ENCODE results near the gene POLR3K. TPM values are rescaled to one million over a fixed set of nuclear protein-coding genes. Genes with fewer than 3 reads are reported as not detected.

The POLR3K gene
- total RNA-seq, result 8.4 and 10.2 TPM in 2 replicates

DNA sequence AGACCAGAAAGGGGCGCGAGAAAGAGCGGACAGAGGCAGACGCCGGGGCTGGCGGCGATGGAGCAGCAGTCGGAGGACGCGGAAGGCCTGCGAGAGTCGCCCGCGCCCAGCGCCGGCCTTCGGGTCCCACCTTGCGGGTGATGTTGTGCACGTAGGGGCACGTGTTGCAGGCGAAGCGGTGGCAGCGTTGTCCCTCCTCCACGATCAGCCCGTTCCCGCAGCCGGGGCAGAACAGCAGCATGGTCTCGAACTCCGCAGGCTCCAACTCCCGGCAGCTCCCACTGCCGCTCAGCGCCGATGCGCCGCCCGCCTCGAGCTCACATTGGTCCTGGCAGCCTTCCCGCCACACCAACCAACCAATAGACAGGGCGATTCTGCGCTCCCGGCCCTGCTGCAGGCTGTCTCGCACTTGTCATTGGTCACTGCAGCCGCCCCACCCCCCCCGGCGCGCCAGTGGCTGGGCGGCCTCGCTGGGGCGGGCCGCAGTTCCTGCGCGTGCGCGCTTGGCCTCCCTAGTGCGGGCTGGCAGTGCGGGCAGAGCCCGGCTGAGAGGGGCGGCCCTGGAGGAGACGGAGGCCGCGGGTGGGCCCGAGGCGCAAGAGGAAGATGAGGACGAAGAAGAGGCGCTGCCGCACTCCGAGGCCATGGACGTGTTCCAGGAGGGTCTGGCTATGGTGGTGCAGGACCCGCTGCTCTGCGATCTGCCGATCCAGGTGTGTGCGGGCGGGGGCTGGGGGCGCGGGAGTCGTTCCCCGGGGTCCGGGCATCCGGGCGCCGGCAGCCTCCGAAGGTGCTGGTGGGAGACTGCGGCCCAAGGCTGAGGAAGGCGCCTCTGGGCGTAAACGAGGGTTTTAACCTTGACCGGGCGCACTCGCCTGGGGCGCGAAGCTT, at the start of gene POLR3K, which contains the start of gene SNRNP25:
POLR3K (minus strand) TSS at position 263 of the 891 bp plus-strand sequence; CDS start at position 241, 22 bp downstream.
SNRNP25 (plus strand) TSS at position 483 of the 891 bp plus-strand sequence; CDS start at position 672, 189 bp downstream.
- peak; percentile 96 for DNase-seq (ENCODE audit: low read depth, low spot score)

- no peak for DNase-seq (ENCODE audit: low read depth, low spot score)
These were observed 48.9 kb upstream of the POLR3K start for GRCh38 chr16:102060-102855.

- no peak for DNase-seq (ENCODE audit: low read depth, low spot score)
These were observed 48.2 kb upstream of the POLR3K start for GRCh38 chr16:101586-101985.

- DNase-seq (ENCODE audit: low read depth, low spot score), result no peak
These were observed 47.6 kb upstream of the POLR3K start for GRCh38 chr16:100989-101388.

GRCh38 chr16:97822-98221, 44.4 kb upstream of the POLR3K start:
- DNase-seq (ENCODE audit: low read depth, low spot score), result no peak

DNA sequence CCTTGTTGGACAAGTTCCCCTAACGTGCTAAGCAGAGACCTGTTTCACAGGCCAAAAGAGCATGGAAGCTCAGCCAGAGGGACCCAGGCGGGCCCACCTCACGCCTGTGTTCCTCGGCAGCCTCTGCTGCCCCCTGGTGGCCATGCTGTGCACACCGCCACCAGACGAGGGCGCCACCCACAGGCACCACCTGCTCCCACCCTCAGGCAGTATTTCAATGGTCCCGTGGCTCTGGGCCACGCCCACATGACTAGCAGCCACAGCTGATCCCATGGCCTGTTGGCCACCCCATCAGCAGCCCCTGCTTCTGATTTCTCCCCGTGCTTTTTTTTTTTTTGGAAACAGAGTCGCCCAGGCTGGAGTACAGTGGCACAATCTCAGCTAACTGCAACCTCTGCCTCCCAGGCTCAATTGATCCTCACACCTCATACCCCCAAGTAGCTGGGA, 43.5 kb upstream of the POLR3K start:
- DNase-seq (ENCODE audit: low read depth, low spot score), result no peak

GRCh38 chr16:94918-95265, 41.5 kb upstream of the POLR3K start:
- no peak for DNase-seq (ENCODE audit: low read depth, low spot score)

DNA sequence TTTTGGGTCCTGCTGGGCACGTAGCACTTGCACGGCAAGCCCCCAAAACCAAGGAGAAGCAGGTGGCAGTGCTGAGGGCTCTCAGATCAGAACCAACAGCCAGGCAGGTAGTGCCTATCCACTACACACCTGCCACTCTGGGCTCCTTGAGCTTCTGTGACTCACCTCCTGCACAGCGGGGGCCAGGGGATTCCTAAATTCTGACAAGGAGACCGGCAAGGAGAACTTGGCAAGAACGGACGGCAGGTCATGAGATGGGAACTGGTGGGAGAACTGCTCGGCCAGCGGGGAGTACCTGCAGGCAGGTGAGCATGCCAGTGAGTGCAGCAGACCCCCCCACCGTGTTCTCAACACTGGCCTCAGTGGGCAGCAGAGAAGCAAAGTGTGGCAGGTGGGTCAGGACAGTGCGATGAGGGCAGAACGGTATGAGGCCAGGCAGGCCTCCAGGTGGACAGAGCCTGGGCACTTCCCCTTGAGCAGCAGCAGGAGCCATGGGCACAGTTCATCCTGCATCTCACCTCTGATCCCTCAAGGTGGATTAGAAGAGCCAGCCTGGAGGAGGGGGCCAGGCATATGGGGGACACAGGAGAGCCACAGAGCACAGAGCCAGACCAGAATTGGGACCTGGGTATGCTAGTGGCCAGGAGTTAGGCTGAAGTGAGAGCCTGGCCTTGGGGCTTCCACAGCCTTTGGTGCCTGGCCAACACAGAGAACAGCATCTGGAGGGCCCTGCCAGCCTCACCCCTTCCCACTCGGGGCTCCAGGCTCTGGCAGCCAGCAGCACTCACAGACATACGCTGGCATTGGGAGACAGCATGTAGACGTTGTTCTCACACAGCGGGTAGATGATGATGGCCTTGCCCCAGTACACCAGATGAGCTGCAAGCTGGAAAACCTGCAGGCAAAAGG, 39.3 kb upstream of the POLR3K start:
- no peak for DNase-seq (ENCODE audit: low read depth, low spot score)

GRCh38 chr16:91484-91883, 38.1 kb upstream of the POLR3K start:
- DNase-seq (ENCODE audit: low read depth, low spot score), result no peak

DNA sequence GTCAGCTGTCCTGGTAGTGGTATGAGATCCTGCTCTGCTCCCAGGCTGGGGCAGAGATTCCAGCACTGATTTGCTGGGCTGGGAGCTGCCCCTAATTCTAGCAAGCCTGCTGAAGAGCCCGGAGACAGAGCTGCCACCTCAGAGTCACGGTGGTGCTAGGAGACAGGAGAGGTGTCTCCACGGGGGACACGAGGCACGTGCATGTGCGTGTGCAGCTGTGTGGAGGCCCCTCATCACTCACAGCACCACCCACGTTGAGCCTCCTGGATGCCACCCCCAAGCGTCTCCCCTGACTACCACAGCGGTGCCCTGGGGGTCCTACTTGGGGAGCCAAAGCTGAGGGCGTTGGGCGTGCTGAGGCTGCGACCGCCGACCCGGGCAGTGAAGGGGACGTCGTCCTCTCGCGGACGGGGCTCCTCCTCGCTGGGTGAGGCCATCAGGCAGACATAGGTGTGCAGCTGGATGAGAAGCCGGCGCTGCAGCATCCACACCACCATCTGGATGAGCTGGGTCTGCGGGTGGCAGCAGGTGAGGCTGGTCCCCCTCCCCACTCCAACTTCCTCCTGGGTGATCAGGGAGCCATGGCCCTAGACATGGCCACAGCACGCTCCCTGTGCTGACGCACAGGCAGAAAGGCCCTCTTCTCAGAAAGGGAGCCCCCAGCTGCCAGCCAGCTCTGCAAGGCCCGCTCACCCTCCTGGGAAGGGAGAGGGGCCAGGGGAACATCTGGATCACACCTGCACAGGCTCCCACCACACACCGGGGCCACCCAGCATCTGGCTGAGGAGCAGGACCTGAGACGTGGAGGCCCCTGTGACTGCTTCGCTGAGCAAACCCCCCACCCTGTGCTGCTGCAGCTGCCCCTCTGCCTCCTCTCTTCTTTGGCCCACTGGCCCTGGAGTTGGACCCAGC, 36.2 kb upstream of the POLR3K start:
- no peak for DNase-seq (ENCODE audit: low read depth, low spot score)

- DNase-seq (ENCODE audit: low read depth, low spot score), result no peak
These were observed 35.2 kb upstream of the POLR3K start for GRCh38 chr16:88613-89012.

GRCh38 chr16:86483-86952, 33.1 kb upstream of the POLR3K start:
- no peak for DNase-seq (ENCODE audit: low read depth, low spot score)

GRCh38 chr16:85865-86264, 32.5 kb upstream of the POLR3K start:
- DNase-seq (ENCODE audit: low read depth, low spot score), result no peak

GRCh38 chr16:85407-85782, 32.0 kb upstream of the POLR3K start:
- DNase-seq (ENCODE audit: low read depth, low spot score), result no peak

- peak; percentile 91 for DNase-seq (ENCODE audit: low read depth, low spot score)
These were observed 31.5 kb upstream of the POLR3K start for GRCh38 chr16:84718-85406.

DNA sequence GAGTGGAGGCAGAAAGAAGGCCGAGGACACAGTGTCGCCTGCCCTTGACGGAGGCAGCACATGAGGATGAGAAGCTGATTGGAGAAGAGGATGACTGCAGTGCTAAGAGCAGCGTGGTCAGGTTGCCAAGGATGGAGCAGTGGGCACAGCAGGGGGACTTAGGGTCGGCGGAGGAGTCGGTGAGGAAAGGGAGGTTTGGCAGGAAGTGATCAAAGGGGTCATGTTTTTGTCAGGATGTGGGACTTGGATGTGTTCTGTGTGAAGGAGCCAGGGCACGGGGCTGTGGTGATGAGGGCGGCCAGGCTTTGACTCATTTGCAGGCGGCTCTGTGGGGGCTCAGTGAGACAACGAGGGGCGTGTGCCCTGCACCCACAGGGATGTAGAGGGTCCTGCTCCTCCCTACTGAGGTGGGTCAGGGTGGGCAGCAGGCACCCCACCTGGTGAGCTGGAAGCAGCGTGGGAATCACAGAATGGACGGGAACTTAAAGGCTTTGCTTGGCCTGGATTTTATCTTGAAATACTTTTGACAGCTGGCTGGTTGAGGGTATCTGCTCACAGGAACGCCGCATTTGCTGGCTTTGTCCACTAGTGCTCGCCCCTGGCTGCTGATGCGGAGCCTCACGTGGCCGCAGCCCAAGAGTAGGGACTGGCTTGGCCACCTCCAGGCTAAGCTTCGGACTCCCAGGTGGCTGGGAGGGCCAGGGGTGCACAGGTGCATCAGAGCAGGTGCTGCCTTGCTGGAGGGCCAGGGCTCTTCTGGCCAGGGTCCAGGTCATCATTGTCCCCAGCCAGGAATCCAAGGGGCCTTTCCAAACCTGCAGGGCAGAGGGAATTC, 30.6 kb upstream of the POLR3K start:
- no peak for DNase-seq (ENCODE audit: low read depth, low spot score)

GRCh38 chr16:83060-83603, 29.7 kb upstream of the POLR3K start:
- no peak for DNase-seq (ENCODE audit: low read depth, low spot score)
